A549 treated with Mapracorat at 1 μM for 4 hours (cell line): ENCODE measurements around the gene GSTM2. TPM values are rescaled to one million over a fixed set of nuclear protein-coding genes. Genes with fewer than 3 reads are reported as not detected.

ENCODE experiments used
- total RNA-seq: library from RNA; stranded (reverse); fragments of 200-300 nt; extraction: Qiagen RNA extraction; gene quantifications from 5 replicates; pipeline ENCODE4 v1.2.3, GENCODE V29; 2022

Gene GSTM2
- total RNA-seq: 2.9 to 3.6 TPM (median 3.4 TPM) in 5 replicates

DNA sequence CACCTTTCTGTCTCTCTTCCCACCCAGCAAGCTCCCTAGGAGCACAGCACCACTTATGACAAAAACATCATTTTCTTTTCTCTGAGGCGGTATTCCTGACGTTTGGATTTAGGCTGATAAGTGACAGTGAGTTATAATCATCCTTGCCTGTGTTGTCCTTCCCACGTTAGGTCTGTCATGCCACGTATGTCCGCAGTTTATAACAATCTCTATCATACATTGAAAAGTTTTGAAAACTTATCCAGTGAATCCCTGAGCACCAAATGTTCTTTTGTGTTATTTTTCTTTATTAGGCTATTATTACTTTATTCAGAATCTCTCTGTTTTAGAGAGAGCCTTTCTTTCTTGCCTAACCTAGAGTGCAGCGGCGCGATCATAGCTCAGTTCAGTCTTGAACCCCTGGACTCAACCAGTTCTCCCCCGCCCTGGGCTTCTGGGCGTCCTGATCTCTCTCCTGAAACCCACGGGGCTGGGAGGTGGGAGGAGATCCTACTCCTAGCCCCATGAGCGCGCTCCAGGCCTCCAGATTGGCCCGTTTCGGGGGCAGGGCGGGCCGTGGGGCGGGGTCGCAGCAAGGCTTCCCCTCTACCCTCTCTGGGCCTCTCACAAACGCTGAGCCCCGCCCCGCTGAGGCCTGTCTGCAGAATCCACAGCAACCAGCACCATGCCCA, at the start of gene GSTM2:
GSTM2 (plus strand) TSS at position 606 of the 671 bp plus-strand sequence; CDS start at position 665, 59 bp downstream.

GRCh38 chr1:109619576-109620400, 48.1 kb upstream of the GSTM2 start, which contains the start of the genes AMPD2 and GNAT2:
AMPD2 (plus strand) TSS chr1:109619837; CDS start chr1:109621176, 1,339 bp downstream.
GNAT2 (minus strand) TSS chr1:109619616; CDS start chr1:109612870, 6,746 bp downstream.

DNA sequence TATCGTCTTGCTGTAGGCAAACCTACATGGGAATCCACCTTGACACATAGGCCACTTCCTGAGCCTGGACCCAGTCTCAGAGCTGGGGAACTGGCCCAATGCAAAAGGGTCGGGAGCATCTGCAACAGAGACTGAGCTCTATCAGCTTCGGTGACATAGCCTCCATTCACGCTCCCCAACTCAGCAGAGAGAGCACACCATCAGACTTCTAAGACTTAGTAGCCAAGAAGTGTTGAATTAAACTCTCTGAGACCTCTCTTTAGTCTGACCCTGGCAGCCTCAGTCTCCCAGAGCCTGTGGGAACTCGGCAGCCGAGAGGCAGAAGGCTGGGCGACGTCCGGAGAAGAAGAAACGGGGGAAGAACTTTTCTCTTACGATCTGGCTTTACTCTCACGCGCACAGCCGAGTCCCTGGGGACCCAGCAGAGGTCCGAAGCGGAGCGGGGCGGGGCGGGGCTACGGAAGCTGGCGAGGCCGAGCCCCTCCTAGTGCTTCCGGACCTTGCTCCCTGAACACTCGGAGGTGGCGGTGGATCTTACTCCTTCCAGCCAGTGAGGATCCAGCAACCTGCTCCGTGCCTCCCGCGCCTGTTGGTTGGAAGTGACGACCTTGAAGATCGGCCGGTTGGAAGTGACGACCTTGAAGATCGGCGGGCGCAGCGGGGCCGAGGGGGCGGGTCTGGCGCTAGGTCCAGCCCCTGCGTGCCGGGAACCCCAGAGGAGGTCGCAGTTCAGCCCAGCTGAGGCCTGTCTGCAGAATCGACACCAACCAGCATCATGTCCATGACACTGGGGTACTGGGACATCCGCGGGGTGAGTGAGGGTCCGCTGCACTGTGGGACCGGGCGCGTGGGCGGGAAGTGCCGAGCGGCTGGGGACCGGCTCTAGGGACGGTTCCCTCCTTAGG, 12.0 kb upstream of the GSTM2 start, which contains the start of gene GSTM4:
GSTM4 (plus strand) TSS at position 485 of the 905 bp plus-strand sequence; CDS start at position 776, 291 bp downstream.

DNA sequence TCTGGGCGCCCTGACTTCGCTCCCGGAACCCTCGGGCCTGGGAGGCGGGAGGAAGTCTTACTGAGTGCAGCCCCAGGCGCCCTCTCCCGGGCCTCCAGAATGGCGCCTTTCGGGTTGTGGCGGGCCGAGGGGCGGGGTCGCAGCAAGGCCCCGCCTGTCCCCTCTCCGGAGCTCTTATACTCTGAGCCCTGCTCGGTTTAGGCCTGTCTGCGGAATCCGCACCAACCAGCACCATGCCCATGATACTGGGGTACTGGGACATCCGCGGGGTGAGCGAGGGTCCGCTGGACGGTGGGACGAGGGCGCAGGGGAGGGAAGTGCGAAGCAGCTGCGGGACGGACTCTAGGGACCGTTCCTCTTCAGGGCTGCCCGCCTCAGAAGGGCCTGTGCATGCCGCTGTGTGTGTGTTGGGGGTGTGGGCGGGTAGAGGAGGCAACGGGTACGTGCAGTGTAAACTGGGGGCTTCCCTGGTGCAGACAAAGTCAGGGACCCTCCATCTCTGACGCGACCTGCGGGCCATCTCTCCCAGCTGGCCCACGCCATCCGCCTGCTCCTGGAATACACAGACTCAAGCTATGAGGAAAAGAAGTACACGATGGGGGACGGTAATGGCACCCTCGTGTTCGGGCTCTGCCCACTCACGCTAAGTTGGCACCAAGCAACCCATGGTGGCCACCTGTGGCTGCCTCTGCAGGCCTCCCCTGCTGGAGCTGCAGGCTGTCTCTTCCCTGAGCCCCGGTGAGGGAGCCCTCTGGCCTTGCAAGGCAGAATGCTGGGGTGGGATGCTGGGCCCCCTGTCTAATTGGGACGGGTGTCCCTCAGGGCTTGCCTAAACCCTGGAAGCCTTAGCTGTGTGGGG, 20.0 kb downstream of the GSTM2 start, which contains the start of gene GSTM1:
GSTM1 (plus strand) TSS at position 177 of the 859 bp plus-strand sequence; CDS start at position 234, 57 bp downstream.

DNA sequence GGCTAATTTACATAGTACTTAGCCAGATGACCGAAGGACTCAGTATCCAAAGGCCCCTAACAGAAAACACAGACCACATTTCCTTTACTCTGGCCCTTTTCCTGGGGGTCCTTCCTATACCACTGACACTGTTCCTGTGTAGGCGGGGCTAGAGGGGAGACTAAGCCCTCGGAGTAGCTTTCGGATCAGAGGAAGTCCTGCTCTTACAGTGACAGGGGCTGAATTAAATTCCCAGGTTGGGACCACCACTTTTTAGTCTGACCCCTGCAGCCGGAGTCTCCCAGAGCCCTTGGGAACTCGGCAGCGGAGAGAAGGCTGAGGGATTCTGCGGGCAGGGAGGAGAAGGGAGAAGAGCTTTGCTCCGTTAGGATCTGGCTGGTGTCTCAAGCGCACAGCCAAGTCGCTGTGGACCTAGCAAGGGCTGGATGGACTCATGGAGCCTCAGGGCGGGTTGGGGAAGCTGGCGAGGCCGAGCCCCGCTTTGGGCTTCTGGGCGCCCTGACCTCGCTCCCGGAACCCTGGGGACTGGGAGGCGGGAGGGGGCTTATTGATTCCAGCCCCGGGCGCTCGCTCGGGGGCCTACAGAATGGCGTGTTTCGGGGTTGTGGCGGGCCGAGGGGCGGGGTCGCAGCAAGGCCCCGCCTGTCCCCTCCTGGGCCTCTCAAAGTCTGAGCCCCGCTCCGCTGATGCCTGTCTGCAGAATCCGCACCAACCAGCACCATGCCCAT, 43.9 kb downstream of the GSTM2 start, which contains the start of gene GSTM5:
GSTM5 (plus strand) TSS at position 659 of the 728 bp plus-strand sequence; CDS start at position 721, 62 bp downstream.

Other genes with a start within 250 kb of the GSTM2 start
- 100 to 117 TPM (median 108 TPM) in 5 replicates for gene PSMA5, start 241.6 kb upstream of the GSTM2 start, total RNA-seq
- gene SYPL2, start 201.5 kb upstream of the GSTM2 start, total RNA-seq: 0.06 to 0.13 TPM (median 0.10 TPM) in 4 of 5 replicates, not detected in the other
- gene ATXN7L2, start 184.2 kb upstream of the GSTM2 start, total RNA-seq: 1.9 to 2.8 TPM (median 2.3 TPM) in 5 replicates
- 4.0 to 5.0 TPM (median 4.4 TPM) in 5 replicates for gene CYB561D1, start 174.0 kb upstream of the GSTM2 start, total RNA-seq
- 1.0 to 1.4 TPM (median 1.3 TPM) in 5 replicates for gene AMIGO1, start 158.3 kb upstream of the GSTM2 start, total RNA-seq
- not detected in 5 replicates for gene GPR61, start 128.2 kb upstream of the GSTM2 start, total RNA-seq
- 4.7 to 5.5 TPM (median 5.2 TPM) in 5 replicates for gene GNAI3, start 119.4 kb upstream of the GSTM2 start, total RNA-seq
- 0.13 to 0.17 TPM (median 0.17 TPM) in 3 of 5 replicates, not detected in the others for gene GNAT2, start 48.4 kb upstream of the GSTM2 start, total RNA-seq
- gene AMPD2, start 48.2 kb upstream of the GSTM2 start, total RNA-seq: 20.6 to 28.6 TPM (median 23.1 TPM) in 5 replicates
- gene GSTM4, start 12.0 kb upstream of the GSTM2 start, total RNA-seq: 8.6 to 11.1 TPM (median 9.3 TPM) in 5 replicates
- gene GSTM1, start 19.8 kb downstream of the GSTM2 start, total RNA-seq: not detected in 5 replicates
- gene GSTM5, start 44.2 kb downstream of the GSTM2 start, total RNA-seq: not detected in 5 replicates
- gene GSTM3, start 73.0 kb downstream of the GSTM2 start, total RNA-seq: 21.6 to 28.4 TPM (median 23.1 TPM) in 5 replicates
- gene EPS8L3, start 95.9 kb downstream of the GSTM2 start, total RNA-seq: 0.52 to 1.1 TPM (median 0.94 TPM) in 5 replicates
- 13.0 to 18.8 TPM (median 18.0 TPM) in 5 replicates for gene CSF1, start 242.8 kb downstream of the GSTM2 start, total RNA-seq